Measurements from ENCODE around the gene NIT2.

NIT2 gene

GRCh38 chr3:100306695-100307094 lies 27.9 kb upstream of the NIT2 start:
- Histone ChIP-seq H3K79me2 (ENCODE audit: insufficient read depth, low read length) (no peaks in the 10 kb centered on the region), H3K9me3 (ENCODE audit: low read length) (no peaks in the 10 kb centered on the region), H3K4me3 (ENCODE audit: low read depth, low read length, poor library complexity, severe bottlenecking) (no peak overlapping the region), H3K9ac (ENCODE audit: low read length) (no peak overlapping the region), H3K27ac (ENCODE audit: low read depth, low read length, poor library complexity, severe bottlenecking) (no peak overlapping the region), H3K27me3 (ENCODE audit: insufficient read depth, low read length) (no peaks in the 10 kb centered on the region), H3K36me3 (ENCODE audit: insufficient read depth, low read length) (peaks cover 30% of the 10 kb centered on the region; the same call in 1 of the 2 replicates), H3K4me1 (ENCODE audit: insufficient read depth, low read length, severe bottlenecking) (peaks cover 3% of the 10 kb centered on the region), H2AFZ (ENCODE audit: low read length) (no peak overlapping the region), H3F3A (ENCODE audit: insufficient read depth, low read length) (no peaks in the 10 kb centered on the region), H4K20me1 (ENCODE audit: insufficient read depth, low read length) (no peaks in the 10 kb centered on the region), H3K4me2 (ENCODE audit: low read length) (no peak overlapping the region), H3K9me2 (ENCODE audit: low read depth, low read length) (no peaks in the 10 kb centered on the region)
- TF ChIP-seq EZH2 (IDR thresholded peaks at IDR 0.05; ENCODE audit: borderline replicate concordance, low read length) (no peak), CTCF (IDR thresholded peaks at IDR 0.05; ENCODE audit: low read length) (no peak)

GRCh38 chr3:100310355-100310965 lies 24.1 kb upstream of the NIT2 start:
- Histone ChIP-seq H3K36me3 (ENCODE audit: insufficient read depth, low read length) (peaks cover 19% of the 10 kb centered on the region; the same call in 1 of the 2 replicates), H2AFZ (ENCODE audit: low read length) (no peak overlapping the region), H3K4me1 (ENCODE audit: insufficient read depth, low read length, severe bottlenecking) (peaks cover 10% of the 10 kb centered on the region), H3K79me2 (ENCODE audit: insufficient read depth, low read length) (no peaks in the 10 kb centered on the region), H3K27me3 (ENCODE audit: insufficient read depth, low read length) (no peaks in the 10 kb centered on the region), H3K27ac (ENCODE audit: low read depth, low read length, poor library complexity, severe bottlenecking) (no peak overlapping the region), H3K9ac (ENCODE audit: low read length) (no peak overlapping the region), H4K20me1 (ENCODE audit: insufficient read depth, low read length) (no peaks in the 10 kb centered on the region), H3K9me2 (ENCODE audit: low read depth, low read length) (no peaks in the 10 kb centered on the region), H3K4me2 (ENCODE audit: low read length) (no peak overlapping the region), H3F3A (ENCODE audit: insufficient read depth, low read length) (no peaks in the 10 kb centered on the region), H3K9me3 (ENCODE audit: low read length) (no peaks in the 10 kb centered on the region), H3K4me3 (ENCODE audit: low read depth, low read length, poor library complexity, severe bottlenecking) (no peak overlapping the region)
- no peak for TF ChIP-seq EZH2 (IDR thresholded peaks at IDR 0.05; ENCODE audit: borderline replicate concordance, low read length)
- no peak for TF ChIP-seq CTCF (IDR thresholded peaks at IDR 0.05; ENCODE audit: low read length)

- Histone ChIP-seq H3K9ac (ENCODE audit: low read length) (no peak overlapping the region), H4K20me1 (ENCODE audit: insufficient read depth, low read length) (no peaks in the 10 kb centered on the region), H3K9me3 (ENCODE audit: low read length) (no peaks in the 10 kb centered on the region), H3K9me2 (ENCODE audit: low read depth, low read length) (no peaks in the 10 kb centered on the region), H3K4me1 (ENCODE audit: insufficient read depth, low read length, severe bottlenecking) (peaks cover 10% of the 10 kb centered on the region), H3K4me3 (ENCODE audit: low read depth, low read length, poor library complexity, severe bottlenecking) (no peak overlapping the region), H3K27me3 (ENCODE audit: insufficient read depth, low read length) (no peaks in the 10 kb centered on the region), H3F3A (ENCODE audit: insufficient read depth, low read length) (no peaks in the 10 kb centered on the region), H3K36me3 (ENCODE audit: insufficient read depth, low read length) (peaks cover 16% of the 10 kb centered on the region; the same call in 1 of the 2 replicates), H3K79me2 (ENCODE audit: insufficient read depth, low read length) (no peaks in the 10 kb centered on the region), H3K4me2 (ENCODE audit: low read length) (no peak overlapping the region), H3K27ac (ENCODE audit: low read depth, low read length, poor library complexity, severe bottlenecking) (no peak overlapping the region), H2AFZ (ENCODE audit: low read length) (no peak overlapping the region)
- no peak for TF ChIP-seq EZH2 (IDR thresholded peaks at IDR 0.05; ENCODE audit: borderline replicate concordance, low read length)
- TF ChIP-seq CTCF (IDR thresholded peaks at IDR 0.05; ENCODE audit: low read length) = no peak
These were observed 23.5 kb upstream of the NIT2 start for GRCh38 chr3:100311011-100311410.

All from OCI-LY1 (cell line).